ENCODE data around the gene PAX9.

GRCh38 chr14:36707570-36707969 is 45.9 kb downstream of the PAX9 start:
- TF ChIP-seq CTCF (IDR thresholded peaks at IDR 0.05): no peak
- TF ChIP-seq POLR2A (IDR thresholded peaks at IDR 0.05): no peak

Measured in thyroid gland (tissue), 4 donors.